Measurements from ENCODE around the gene CAB39L. TPM values are rescaled to one million over a fixed set of nuclear protein-coding genes. Genes with fewer than 3 reads are reported as not detected.

CAB39L gene
- total and polyA plus RNA-seq, 4 donors, result 5.6 to 13.9 (median 10.0) TPM

GRCh38 chr13:49308097-49308875 is 135.6 kb downstream of the CAB39L start:
- 43 to 70% methylated on average over 7 of the region's 7 CpGs for WGBS, 2 donors
- no peak for TF ChIP-seq CTCF (IDR thresholded peaks at IDR 0.05; ENCODE audit: control extremely low read depth, extremely low read depth)
- Histone ChIP-seq H3K4me3 (no peak overlapping the region), H3K9me3 (ENCODE audit: control insufficient read depth in 4 of 4, insufficient read depth in 3 of 4, low read length in 3 of 4) (no peaks in the 10 kb centered on the region), H3K9ac (ENCODE audit: insufficient read depth in 1 of 2, low read length in 2 of 2) (peak overlapping the region in 1 of 2 donors; percentile 68), H3K4me1 (ENCODE audit: control insufficient read depth in 5 of 5, insufficient read depth in 5 of 5, low read length in 5 of 5) (peaks cover 0 to 27% (median 14%) of the 10 kb centered on the region in 5 donors), H3K36me3 (ENCODE audit: control insufficient read depth in 4 of 4, insufficient read depth in 4 of 4, low read length in 4 of 4) (no peaks in the 10 kb centered on the region), H3K27ac (ENCODE audit: low read depth in 1 of 2, low read length in 1 of 2) (peak overlapping the region; percentile 70 to 85), H3K27me3 (ENCODE audit: control insufficient read depth in 3 of 3, insufficient read depth in 3 of 3, low read length in 2 of 3) (no peaks in the 10 kb centered on the region)
- DNase-seq (peak; percentile 92 to 97 (median 96)), ATAC-seq (ENCODE audit: insufficient read depth, low FRiP score) (peak; percentile 77)

DNA sequence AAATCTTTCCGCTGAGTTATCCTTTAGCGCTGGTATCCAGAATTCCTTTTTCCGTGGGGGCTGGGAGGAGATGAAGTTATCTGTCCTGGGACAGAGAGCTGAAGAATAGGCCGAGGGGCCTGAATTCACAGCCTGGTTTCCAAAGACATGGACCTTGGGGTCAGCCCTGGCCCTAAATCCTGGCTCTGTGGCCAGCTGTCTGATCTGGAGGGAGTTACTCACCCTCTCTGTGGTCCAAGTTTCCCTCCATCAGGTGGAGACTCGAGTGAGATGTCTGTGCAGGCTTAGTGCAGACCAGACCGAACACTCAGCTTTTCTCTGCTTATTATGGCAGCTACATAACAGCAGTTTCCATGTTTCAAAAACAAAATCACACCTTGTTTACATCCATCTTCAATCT is 136.5 kb downstream of the CAB39L start:
- Histone ChIP-seq H3K36me3 (ENCODE audit: control insufficient read depth in 4 of 4, insufficient read depth in 4 of 4, low read length in 4 of 4) (no peaks in the 10 kb centered on the region), H3K27ac (ENCODE audit: low read depth in 1 of 2, low read length in 1 of 2) (peak overlapping the region; percentile 7 to 54), H3K27me3 (ENCODE audit: control insufficient read depth in 3 of 3, insufficient read depth in 3 of 3, low read length in 2 of 3) (no peaks in the 10 kb centered on the region), H3K4me3 (no peak overlapping the region), H3K9ac (ENCODE audit: insufficient read depth in 1 of 2, low read length in 2 of 2) (peak overlapping the region in 1 of 2 donors; percentile 67), H3K4me1 (ENCODE audit: control insufficient read depth in 5 of 5, insufficient read depth in 5 of 5, low read length in 5 of 5) (peaks cover 0 to 27% (median 16%) of the 10 kb centered on the region in 5 donors), H3K9me3 (ENCODE audit: control insufficient read depth in 4 of 4, insufficient read depth in 3 of 4, low read length in 3 of 4) (no peaks in the 10 kb centered on the region)
- 83 to 92% methylated on average over 6 of the region's 6 CpGs for WGBS, 2 donors
- no peak for TF ChIP-seq CTCF (IDR thresholded peaks at IDR 0.05; ENCODE audit: control extremely low read depth, extremely low read depth)
- ATAC-seq (ENCODE audit: insufficient read depth, low FRiP score), result no peak
- no peak for DNase-seq

DNA sequence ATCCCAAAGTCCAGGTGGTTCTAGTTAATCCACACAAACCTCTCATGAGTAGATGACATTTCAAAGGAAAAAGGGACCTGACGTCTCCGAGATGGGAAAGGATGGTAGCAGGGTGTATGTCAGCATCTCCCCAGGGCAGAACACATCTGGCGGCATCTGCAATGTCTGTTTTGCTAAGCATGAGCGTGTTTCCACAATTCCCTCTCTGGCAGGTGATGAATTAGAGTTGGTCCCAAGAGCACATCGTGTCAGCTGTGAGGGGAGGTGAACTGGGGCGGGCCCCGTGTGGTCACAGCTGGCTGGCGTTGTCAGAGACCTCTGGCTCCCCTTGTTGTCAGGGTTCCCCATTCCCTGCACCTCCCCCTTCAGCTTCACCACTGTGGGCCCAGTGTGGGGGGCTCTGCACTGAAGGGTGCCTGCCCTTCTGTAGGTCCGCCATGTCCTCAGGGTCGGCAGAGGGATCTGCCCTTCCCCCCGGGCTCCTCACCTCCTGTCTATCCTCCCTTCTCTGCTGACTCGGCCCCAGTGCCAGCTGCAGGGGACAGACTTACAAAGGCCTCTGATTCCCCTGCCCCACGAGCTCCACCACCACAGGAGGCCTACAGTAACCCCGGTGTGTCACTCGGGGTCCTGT is 138.0 kb downstream of the CAB39L start:
- DNase-seq, result no peak
- Histone ChIP-seq H3K36me3 (ENCODE audit: control insufficient read depth in 4 of 4, insufficient read depth in 4 of 4, low read length in 4 of 4) (no peaks in the 10 kb centered on the region), H3K9ac (ENCODE audit: insufficient read depth in 1 of 2, low read length in 2 of 2) (no peak overlapping the region), H3K27ac (ENCODE audit: low read depth in 1 of 2, low read length in 1 of 2) (no peak overlapping the region), H3K4me1 (ENCODE audit: control insufficient read depth in 5 of 5, insufficient read depth in 5 of 5, low read length in 5 of 5) (peaks cover 0 to 25% (median 16%) of the 10 kb centered on the region in 5 donors), H3K27me3 (ENCODE audit: control insufficient read depth in 3 of 3, insufficient read depth in 3 of 3, low read length in 2 of 3) (no peaks in the 10 kb centered on the region), H3K9me3 (ENCODE audit: control insufficient read depth in 4 of 4, insufficient read depth in 3 of 4, low read length in 3 of 4) (no peaks in the 10 kb centered on the region), H3K4me3 (no peak overlapping the region)
- ATAC-seq (ENCODE audit: insufficient read depth, low FRiP score), result no peak
- no peak for TF ChIP-seq CTCF (IDR thresholded peaks at IDR 0.05; ENCODE audit: control extremely low read depth, extremely low read depth)
- WGBS, 2 donors, result 85 to 88% methylated on average over 15 of the region's 15 CpGs

Data from lung (tissue), 12 donors.